RWPE1 (cell line): Measurements from ENCODE around the gene STUB1.

Source experiments
- CTCF ChIA-PET: fragments of 350-600 bp; sonication (Branson Sonifier 250); formaldehyde crosslinking; extraction: SDS; loops from one replicate; lab custom pipeline; 2021; lab: Yijun Ruan, JAX
- POLR2A ChIA-PET: fragments of 400-600 bp; formaldehyde crosslinking; extraction: SDS; loops from one replicate; lab custom pipeline; 2020; ENCODE audit warnings: antibody characterized with exemption; ENCODE audit not compliant: low non-redundant PET; lab: Yijun Ruan, JAX
- DNase-seq: peaks from one replicate; pipeline ENCODE4 v3.0.0; 2012; ENCODE audit warnings: low spot score
- H3K27ac ChIP-seq: fragments of 450-650 bp; 2 replicates; pipeline ENCODE4 v1.5.1; 2017
- CTCF ChIP-seq: fragments of 450-650 bp; conservative IDR thresholded peaks from 2 replicates; pipeline ENCODE4 v1.5.1; 2017; ENCODE audit warnings: low read depth, mild to moderate bottlenecking

The STUB1 gene

GRCh38 chr16:711084-711483 lies 30.9 kb downstream of the STUB1 start:
- no peak for TF ChIP-seq CTCF
- no peak for DNase-seq
- peak overlapping the region; percentile 95 for H3K27ac ChIP-seq
- CTCF ChIA-PET = interaction anchor here (0.5 to 0.9 kb wide), 3 partner anchors 22 to 92 kb away, joined by 3 to 4 read pairs (median 3); partner anchors contain the start of gene RPUSD1
- POLR2A ChIA-PET = interaction anchor here (0.6 to 0.9 kb wide), 2 partner anchors 22 to 77 kb away, joined by 3 read pairs; partner anchors contain the start of genes CHTF18 and RPUSD1

GRCh38 chr16:711548-712320 lies 31.5 kb downstream of the STUB1 start:
- peak; percentile 70 for DNase-seq
- peak; percentile 92 for TF ChIP-seq CTCF
- peak overlapping the region; percentile 95 for H3K27ac ChIP-seq

GRCh38 chr16:712740-713250 lies 32.6 kb downstream of the STUB1 start:
- CTCF ChIA-PET = interaction anchor here (0.8 to 1.8 kb wide), 5 partner anchors 10 to 98 kb away, joined by 3 to 11 read pairs (median 5); partner anchors contain the start of gene CIAO3
- peak; percentile 61 for TF ChIP-seq CTCF
- peak overlapping the region; percentile 95 for H3K27ac ChIP-seq
- peak; percentile 87 for DNase-seq
- POLR2A ChIA-PET = interaction anchor here (0.8 to 1.7 kb wide), 2 partner anchors 8 to 10 kb away, joined by 3 to 5 read pairs; partner anchors contain the start of gene ANTKMT

More at GRCh38 chr16:711548-712320, 31.5 kb downstream of the STUB1 start:
- ChIA-PET POLR2A (interaction anchor here (0.6 to 0.7 kb wide), 2 partner anchors 23 to 74 kb away, joined by 3 read pairs; no protein-coding TSS in a partner anchor), CTCF (interaction anchor here (0.6 to 1.8 kb wide), 9 partner anchors 9 to 637 kb away, joined by 3 to 11 read pairs (median 3); partner anchors contain the start of genes ANTKMT, CIAO3 and RPUSD1)

- POLR2A ChIA-PET = interaction anchor here (1.7 kb wide), 1 partner anchor 11 kb away, joined by 5 read pairs; no protein-coding TSS in a partner anchor
- CTCF ChIA-PET = interaction anchor here (1.2 kb wide), 1 partner anchor 71 kb away, joined by 5 read pairs; no protein-coding TSS in a partner anchor
- H3K27ac ChIP-seq = peak overlapping the region; percentile 95
These were observed 33.9 kb downstream of the STUB1 start for GRCh38 chr16:714079-714478.

GRCh38 chr16:714558-715476 lies 34.6 kb downstream of the STUB1 start, which contains the start of gene METRN:
METRN (plus strand) TSS chr16:715118; CDS start chr16:715290, 172 bp downstream.
- TF ChIP-seq CTCF = no peak
- DNase-seq = peak; percentile 84
- peak within 1 kb of the TSS; percentile 95 for H3K27ac ChIP-seq
- ChIA-PET CTCF (interaction anchor here (1.2 to 1.4 kb wide), 4 partner anchors 31 to 81 kb away, joined by 3 to 5 read pairs (median 4); partner anchors contain the start of gene JMJD8), POLR2A (interaction anchor here (0.6 kb wide), 1 partner anchor 8 kb away, joined by 6 read pairs; no protein-coding TSS in a partner anchor)

More at GRCh38 chr16:714079-714478, 33.9 kb downstream of the STUB1 start:
- TF ChIP-seq CTCF = no peak
- no peak for DNase-seq
